Activated T-cell treated with anti-CD3 and anti-CD28 coated beads, Interleukin-2, amount 50 U/mL, for 1 hour (primary cell): ENCODE measurements around the gene PHLPP2.
A peak's percentile ranks its signal among the peaks of the same experiment; 100 is the strongest.
"Not testable (repeated sequence)": the region's sequence is repeated elsewhere in the genome, so short reads cannot be mapped to it uniquely, and the experiment has no call there.

Experiments used
- DNase-seq: peaks from one replicate; pipeline ENCODE4 v3.0.0-alpha.2; 2020

Gene PHLPP2

GRCh38 chr16:71722801-71723536, 1.5 kb downstream of the PHLPP2 start:
- DNase-seq = peak; percentile 67

- DNase-seq = no peak
These were observed 3.3 kb downstream of the PHLPP2 start for GRCh38 chr16:71721066-71721740.

GRCh38 chr16:71712501-71712900, 12.0 kb downstream of the PHLPP2 start:
- no peak for DNase-seq

GRCh38 chr16:71711789-71712188, 12.7 kb downstream of the PHLPP2 start:
- DNase-seq = no peak

GRCh38 chr16:71709229-71709781, 15.2 kb downstream of the PHLPP2 start:
- DNase-seq = no peak

GRCh38 chr16:71708696-71709095, 15.8 kb downstream of the PHLPP2 start:
- no peak for DNase-seq

- DNase-seq = no peak
These were observed 17.3 kb downstream of the PHLPP2 start for GRCh38 chr16:71707199-71707598.

GRCh38 chr16:71706046-71706445, 18.5 kb downstream of the PHLPP2 start:
- no peak for DNase-seq

GRCh38 chr16:71703333-71703732, 21.2 kb downstream of the PHLPP2 start:
- no peak for DNase-seq

- no peak for DNase-seq
These were observed 23.7 kb downstream of the PHLPP2 start for GRCh38 chr16:71700831-71701230.

GRCh38 chr16:71698491-71698890, 26.0 kb downstream of the PHLPP2 start:
- no peak for DNase-seq

- no peak for DNase-seq
These were observed 31.3 kb downstream of the PHLPP2 start for GRCh38 chr16:71693164-71693563.

GRCh38 chr16:71689901-71690300, 34.6 kb downstream of the PHLPP2 start:
- DNase-seq = no peak

- no peak for DNase-seq
These were observed 36.6 kb downstream of the PHLPP2 start for GRCh38 chr16:71687861-71688260.

GRCh38 chr16:71684280-71684679, 40.2 kb downstream of the PHLPP2 start:
- DNase-seq = not testable (repeated sequence)

- no peak for DNase-seq
These were observed 43.1 kb downstream of the PHLPP2 start for GRCh38 chr16:71681360-71681759.

- no peak for DNase-seq
These were observed 48.3 kb downstream of the PHLPP2 start for GRCh38 chr16:71676236-71676635.

GRCh38 chr16:71675380-71675779, 49.1 kb downstream of the PHLPP2 start:
- DNase-seq = no peak

- DNase-seq = no peak
These were observed 50.3 kb downstream of the PHLPP2 start for GRCh38 chr16:71674229-71674628.

GRCh38 chr16:71673582-71673973, 50.9 kb downstream of the PHLPP2 start:
- no peak for DNase-seq

- DNase-seq = no peak
These were observed 51.5 kb downstream of the PHLPP2 start for GRCh38 chr16:71672803-71673581.

- no peak for DNase-seq
These were observed 52.4 kb downstream of the PHLPP2 start for GRCh38 chr16:71672125-71672524.

GRCh38 chr16:71671165-71671564, 53.3 kb downstream of the PHLPP2 start:
- DNase-seq = no peak

- no peak for DNase-seq
These were observed 54.0 kb downstream of the PHLPP2 start for GRCh38 chr16:71670537-71670936.
